ENCODE results near the gene AUTS2.

The AUTS2 gene

GRCh38 chr7:69962186-69963065 lies 364.2 kb downstream of the AUTS2 start:
- Histone ChIP-seq H3K27ac (peak overlapping the region in 1 of 2 donors; percentile 0), H3K36me3 (no peaks in the 10 kb centered on the region), H3K4me1 (peaks cover 0 to 34% (median 18%) of the 10 kb centered on the region in 4 donors), H3K27me3 (no peaks in the 10 kb centered on the region), H3K9me3 (no peaks in the 10 kb centered on the region), H3K4me3 (no peak overlapping the region)
- DNase-seq = no peak
- intact Hi-C loops (cut with DNase I; ENCODE audit: low total_unique reads) = no loop called here
- TF ChIP-seq, protein P1, sequence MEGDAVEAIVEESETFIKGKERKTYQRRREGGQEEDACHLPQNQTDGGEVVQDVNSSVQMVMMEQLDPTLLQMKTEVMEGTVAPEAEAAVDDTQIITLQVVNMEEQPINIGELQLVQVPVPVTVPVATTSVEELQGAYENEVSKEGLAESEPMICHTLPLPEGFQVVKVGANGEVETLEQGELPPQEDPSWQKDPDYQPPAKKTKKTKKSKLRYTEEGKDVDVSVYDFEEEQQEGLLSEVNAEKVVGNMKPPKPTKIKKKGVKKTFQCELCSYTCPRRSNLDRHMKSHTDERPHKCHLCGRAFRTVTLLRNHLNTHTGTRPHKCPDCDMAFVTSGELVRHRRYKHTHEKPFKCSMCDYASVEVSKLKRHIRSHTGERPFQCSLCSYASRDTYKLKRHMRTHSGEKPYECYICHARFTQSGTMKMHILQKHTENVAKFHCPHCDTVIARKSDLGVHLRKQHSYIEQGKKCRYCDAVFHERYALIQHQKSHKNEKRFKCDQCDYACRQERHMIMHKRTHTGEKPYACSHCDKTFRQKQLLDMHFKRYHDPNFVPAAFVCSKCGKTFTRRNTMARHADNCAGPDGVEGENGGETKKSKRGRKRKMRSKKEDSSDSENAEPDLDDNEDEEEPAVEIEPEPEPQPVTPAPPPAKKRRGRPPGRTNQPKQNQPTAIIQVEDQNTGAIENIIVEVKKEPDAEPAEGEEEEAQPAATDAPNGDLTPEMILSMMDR (IDR thresholded peaks at IDR 0.05) = no peak

GRCh38 chr7:69963393-69963792 lies 365.1 kb downstream of the AUTS2 start:
- peaks cover 0 to 38% (median 21%) of the 10 kb centered on the region in 4 donors for H3K4me1 ChIP-seq
- H3K27me3 ChIP-seq = no peaks in the 10 kb centered on the region
- no peaks in the 10 kb centered on the region for H3K36me3 ChIP-seq
- no peak overlapping the region for H3K27ac ChIP-seq
- intact Hi-C loops (cut with DNase I; ENCODE audit: low total_unique reads) = no loop called here
- DNase-seq = no peak
- TF ChIP-seq, protein P1 (IDR thresholded peaks at IDR 0.05) = no peak
- H3K4me3 ChIP-seq = no peak overlapping the region
- H3K9me3 ChIP-seq = no peaks in the 10 kb centered on the region

DNA sequence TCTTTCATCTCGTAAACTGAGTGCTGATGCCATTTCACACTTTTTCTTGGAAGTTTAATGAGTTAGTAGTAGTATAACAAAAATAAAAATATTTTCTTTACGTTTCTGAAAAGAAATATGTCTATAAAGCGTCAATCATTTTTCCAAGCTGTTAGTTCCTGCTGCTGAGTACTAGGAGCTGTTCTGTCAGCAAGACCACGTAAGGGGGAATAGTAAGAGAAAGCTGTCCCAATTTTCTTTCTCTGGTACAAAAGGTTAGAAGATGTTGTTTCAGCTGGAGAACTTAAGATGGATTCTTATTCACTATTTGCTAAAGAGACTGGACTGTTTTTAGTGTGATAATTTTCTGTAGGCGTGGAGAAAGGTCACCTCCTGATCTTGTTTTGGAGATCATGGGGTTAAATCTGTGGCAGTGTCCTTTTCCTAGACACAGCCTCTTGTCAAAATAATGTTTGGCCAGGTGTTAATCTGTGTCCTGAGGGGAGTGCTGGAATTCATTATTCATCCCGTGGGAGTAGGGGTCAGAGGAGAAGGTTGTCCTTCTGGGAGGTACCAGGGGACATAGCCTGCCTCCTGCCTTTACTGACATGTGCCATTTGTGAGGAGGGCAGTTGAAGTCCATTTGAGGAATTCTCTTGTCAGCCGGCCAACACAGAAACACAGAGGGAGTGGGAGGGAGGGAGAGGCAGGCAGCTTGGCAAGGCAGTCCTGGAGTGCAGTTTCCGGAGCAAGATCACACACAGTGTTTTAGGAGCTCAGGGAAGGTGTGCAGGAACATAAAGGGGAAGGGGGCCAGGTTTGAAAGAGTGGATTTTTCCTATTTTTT lies 368.7 kb downstream of the AUTS2 start:
- peak in 1 of 2 donors; percentile 66 for DNase-seq

DNA sequence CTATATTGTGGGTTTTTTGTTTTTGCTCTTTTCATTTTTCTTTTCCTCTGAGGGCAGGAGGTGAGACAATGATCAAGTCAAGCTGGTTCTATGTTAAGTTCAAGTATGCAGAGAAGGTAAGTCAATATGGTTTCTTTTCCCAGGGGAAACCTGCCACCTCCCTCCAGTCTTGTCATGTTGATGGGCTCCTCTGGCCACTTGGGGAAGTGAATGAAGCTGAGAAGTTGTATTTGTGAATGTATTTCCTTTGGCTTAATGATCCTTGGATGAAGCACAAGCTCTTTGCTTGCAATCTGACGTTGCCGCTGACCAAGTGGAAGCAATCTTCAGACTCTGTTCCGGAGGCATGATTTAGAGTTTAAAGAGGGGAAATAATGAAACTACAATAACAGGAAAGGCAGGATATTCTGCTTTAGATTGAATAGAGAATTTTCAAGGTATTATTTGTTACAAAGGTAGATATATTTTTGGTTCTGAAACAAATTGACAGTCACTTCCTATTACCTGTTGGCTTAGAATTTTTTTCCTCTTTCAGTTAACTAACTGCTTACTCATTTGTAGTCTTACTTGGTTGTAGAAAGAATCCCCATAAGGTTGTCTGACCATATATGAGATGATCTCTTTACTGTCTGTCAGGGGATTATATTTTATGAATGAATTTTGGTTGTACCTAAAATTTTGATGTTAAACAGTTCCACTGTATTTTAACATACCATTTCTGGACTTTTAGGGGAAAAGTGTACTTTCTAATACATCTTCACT lies 369.6 kb downstream of the AUTS2 start:
- H3K4me1 ChIP-seq = peaks cover 0 to 18% (median 9%) of the 10 kb centered on the region in 4 donors
- no peak for DNase-seq
- H3K4me3 ChIP-seq = peak overlapping the region; percentile 6 to 14
- TF ChIP-seq, protein P1 (IDR thresholded peaks at IDR 0.05) = no peak
- no peaks in the 10 kb centered on the region for H3K27me3 ChIP-seq
- intact Hi-C loops (cut with DNase I; ENCODE audit: low total_unique reads) = no loop called here
- no peak overlapping the region for H3K27ac ChIP-seq
- no peaks in the 10 kb centered on the region for H3K9me3 ChIP-seq
- H3K36me3 ChIP-seq = no peaks in the 10 kb centered on the region

More for the DNA sequence above, 368.7 kb downstream of the AUTS2 start:
- H3K27ac ChIP-seq = no peak overlapping the region
- no peaks in the 10 kb centered on the region for H3K27me3 ChIP-seq
- intact Hi-C loops (cut with DNase I; ENCODE audit: low total_unique reads) = no loop called here
- H3K9me3 ChIP-seq = no peaks in the 10 kb centered on the region
- H3K4me3 ChIP-seq = peak overlapping the region; percentile 6 to 14
- TF ChIP-seq, protein P1 (IDR thresholded peaks at IDR 0.05) = no peak
- no peaks in the 10 kb centered on the region for H3K36me3 ChIP-seq
- H3K4me1 ChIP-seq = peaks cover 0 to 27% (median 17%) of the 10 kb centered on the region in 4 donors

GRCh38 chr7:69968969-69969556 lies 370.8 kb downstream of the AUTS2 start:
- no peaks in the 10 kb centered on the region for H3K36me3 ChIP-seq
- H3K9me3 ChIP-seq = no peaks in the 10 kb centered on the region
- H3K4me3 ChIP-seq = no peak overlapping the region
- no peaks in the 10 kb centered on the region for H3K27me3 ChIP-seq
- intact Hi-C loops (cut with DNase I; ENCODE audit: low total_unique reads) = no loop called here
- DNase-seq = no peak
- H3K27ac ChIP-seq = no peak overlapping the region
- peaks cover 0 to 12% (median 7%) of the 10 kb centered on the region in 4 donors for H3K4me1 ChIP-seq
- TF ChIP-seq, protein P1 (IDR thresholded peaks at IDR 0.05) = no peak
